ENCODE results near the gene UBE2E2.
"Not testable (repeated sequence)": the region's sequence is repeated elsewhere in the genome, so short reads cannot be mapped to it uniquely, and the experiment has no call there.

UBE2E2 gene

DNA sequence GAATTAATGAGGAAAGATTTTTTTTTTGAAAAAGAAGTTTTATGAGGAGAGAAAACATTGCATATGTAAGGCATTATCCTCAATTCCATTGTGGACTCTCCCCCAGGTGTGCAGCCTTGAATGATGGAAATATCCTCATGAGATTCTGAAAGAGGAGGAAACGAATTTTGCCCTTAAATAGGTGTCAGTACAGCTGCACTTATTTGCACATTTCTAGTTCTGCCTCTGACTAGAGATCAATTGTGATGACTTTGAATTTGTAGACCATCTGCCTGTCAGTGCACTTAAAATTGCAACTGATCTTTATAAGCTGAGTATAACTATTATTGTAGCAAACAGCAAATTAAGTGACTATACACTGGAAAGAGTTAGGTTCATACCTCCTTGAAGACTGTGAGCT, 141.8 kb downstream of the UBE2E2 start:
- in situ Hi-C loops (cut with MboI; ENCODE audit: low pct_unique_long_range_greater_than_20kb, low sequenced_read_pairs, unreplicated experiment) = no loop called here
- DNase-seq (ENCODE audit: low spot score) = no peak
- TF ChIP-seq, protein P1, sequence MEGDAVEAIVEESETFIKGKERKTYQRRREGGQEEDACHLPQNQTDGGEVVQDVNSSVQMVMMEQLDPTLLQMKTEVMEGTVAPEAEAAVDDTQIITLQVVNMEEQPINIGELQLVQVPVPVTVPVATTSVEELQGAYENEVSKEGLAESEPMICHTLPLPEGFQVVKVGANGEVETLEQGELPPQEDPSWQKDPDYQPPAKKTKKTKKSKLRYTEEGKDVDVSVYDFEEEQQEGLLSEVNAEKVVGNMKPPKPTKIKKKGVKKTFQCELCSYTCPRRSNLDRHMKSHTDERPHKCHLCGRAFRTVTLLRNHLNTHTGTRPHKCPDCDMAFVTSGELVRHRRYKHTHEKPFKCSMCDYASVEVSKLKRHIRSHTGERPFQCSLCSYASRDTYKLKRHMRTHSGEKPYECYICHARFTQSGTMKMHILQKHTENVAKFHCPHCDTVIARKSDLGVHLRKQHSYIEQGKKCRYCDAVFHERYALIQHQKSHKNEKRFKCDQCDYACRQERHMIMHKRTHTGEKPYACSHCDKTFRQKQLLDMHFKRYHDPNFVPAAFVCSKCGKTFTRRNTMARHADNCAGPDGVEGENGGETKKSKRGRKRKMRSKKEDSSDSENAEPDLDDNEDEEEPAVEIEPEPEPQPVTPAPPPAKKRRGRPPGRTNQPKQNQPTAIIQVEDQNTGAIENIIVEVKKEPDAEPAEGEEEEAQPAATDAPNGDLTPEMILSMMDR (IDR thresholded peaks at IDR 0.05; ENCODE audit: extremely low read depth, insufficient read depth, missing control alignments) = no peak

DNA sequence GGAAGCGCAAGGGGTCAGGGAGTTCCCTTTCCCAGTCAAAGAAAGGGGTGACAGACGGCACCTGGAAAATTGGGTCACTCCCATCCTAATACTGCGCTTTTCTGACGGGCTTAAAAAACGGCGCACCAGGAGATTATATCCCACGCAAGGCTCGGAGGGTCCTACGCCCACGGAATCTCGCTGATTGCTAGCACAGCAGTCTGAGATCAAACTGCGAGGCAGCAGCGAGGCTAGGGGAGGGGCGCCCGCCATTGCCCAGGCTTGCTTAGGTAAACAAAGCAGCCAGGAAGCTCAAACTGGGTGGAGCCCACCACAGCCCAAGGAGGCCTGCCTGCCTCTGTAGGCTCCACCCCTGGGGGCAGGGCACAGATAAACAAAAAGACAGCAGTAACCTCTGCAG, 146.3 kb downstream of the UBE2E2 start:
- DNase-seq (ENCODE audit: low spot score); in situ Hi-C loops (cut with MboI; ENCODE audit: low pct_unique_long_range_greater_than_20kb, low sequenced_read_pairs, unreplicated experiment): not testable (repeated sequence)

DNA sequence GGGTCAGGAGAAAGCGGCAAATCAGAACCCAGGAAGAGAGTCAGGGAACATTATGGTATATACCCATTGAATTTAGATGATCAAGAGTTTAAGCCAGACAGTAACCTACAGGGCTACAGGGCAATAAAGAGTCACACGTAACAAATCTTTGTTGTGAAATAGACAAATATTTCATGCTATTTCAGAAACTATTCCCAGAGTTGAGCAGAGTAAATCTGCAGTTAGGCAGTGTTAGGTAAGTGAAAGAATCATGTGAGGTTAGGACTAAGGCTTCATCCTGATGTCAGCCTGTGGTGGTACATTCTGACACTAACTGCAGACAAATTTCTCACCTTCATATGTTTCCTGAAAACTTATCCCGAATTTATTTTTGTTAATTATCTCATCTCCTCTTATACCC, 153.0 kb downstream of the UBE2E2 start:
- in situ Hi-C loops (cut with MboI; ENCODE audit: low pct_unique_long_range_greater_than_20kb, low sequenced_read_pairs, unreplicated experiment) = no loop called here
- no peak for DNase-seq (ENCODE audit: low spot score)
- TF ChIP-seq, protein P1 (IDR thresholded peaks at IDR 0.05; ENCODE audit: extremely low read depth, insufficient read depth, missing control alignments) = no peak

DNA sequence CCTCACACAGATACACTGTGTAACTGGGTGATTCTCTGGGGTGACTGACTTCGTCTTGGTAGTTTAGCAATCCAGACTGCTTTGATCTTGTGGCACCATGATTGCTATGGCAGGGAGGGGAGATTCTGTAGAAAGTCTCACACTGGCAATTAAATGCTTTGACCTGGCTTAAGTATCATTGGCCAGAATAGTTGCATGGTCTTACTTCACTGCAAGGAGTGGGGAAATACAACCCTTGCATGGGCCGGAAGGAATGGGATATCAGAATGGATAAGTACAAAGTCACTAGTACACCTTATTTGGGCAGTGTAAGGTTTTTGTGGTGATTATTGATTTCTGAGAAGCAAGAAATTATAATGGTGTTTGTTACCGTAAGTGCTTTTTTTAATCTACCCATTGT, 153.8 kb downstream of the UBE2E2 start:
- DNase-seq (ENCODE audit: low spot score) = no peak
- TF ChIP-seq, protein P1 (IDR thresholded peaks at IDR 0.05; ENCODE audit: extremely low read depth, insufficient read depth, missing control alignments) = no peak
- in situ Hi-C loops (cut with MboI; ENCODE audit: low pct_unique_long_range_greater_than_20kb, low sequenced_read_pairs, unreplicated experiment) = no loop called here

DNA sequence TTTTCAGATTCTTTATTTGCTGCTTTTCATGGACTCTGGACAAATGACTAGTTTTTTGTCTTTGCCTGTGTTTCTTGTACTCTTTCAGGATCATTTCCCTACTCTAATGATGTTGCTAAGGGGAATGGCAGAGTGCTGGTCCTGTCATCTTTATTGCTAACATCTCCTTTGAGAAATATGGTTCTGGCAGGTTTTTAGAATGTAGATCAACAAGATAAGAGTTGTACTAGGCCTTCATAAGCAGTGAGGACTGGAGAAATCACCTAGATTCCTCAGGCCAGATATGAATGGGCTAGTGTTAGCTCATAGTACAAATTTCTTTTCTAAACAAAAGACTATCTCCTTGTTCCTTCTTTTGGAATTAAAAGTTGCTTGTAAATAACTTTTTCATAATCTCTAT, 156.0 kb downstream of the UBE2E2 start:
- in situ Hi-C loops (cut with MboI; ENCODE audit: low pct_unique_long_range_greater_than_20kb, low sequenced_read_pairs, unreplicated experiment) = no loop called here
- no peak for DNase-seq (ENCODE audit: low spot score)
- TF ChIP-seq, protein P1 (IDR thresholded peaks at IDR 0.05; ENCODE audit: extremely low read depth, insufficient read depth, missing control alignments) = no peak

DNA sequence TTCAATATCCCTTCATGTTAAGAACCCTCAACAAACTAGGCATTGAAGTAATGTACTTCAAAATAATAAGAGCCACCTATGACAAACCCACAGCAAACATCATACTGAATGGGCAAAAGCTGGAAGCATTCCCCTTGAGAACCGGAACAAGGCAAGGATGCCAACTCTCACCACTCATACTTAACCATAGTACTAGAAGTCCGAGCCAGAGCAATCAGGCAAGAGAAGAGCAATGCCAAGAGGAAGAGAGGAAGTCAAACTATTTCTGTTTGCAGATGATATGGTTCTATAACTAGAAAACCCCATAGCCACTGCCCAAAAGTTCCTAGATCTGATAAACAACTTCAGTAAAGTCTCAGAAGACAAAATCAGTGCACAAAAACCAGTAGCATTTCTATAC, 161.9 kb downstream of the UBE2E2 start:
- no peak for DNase-seq (ENCODE audit: low spot score)
- TF ChIP-seq, protein P1 (IDR thresholded peaks at IDR 0.05; ENCODE audit: extremely low read depth, insufficient read depth, missing control alignments) = no peak
- in situ Hi-C loops (cut with MboI; ENCODE audit: low pct_unique_long_range_greater_than_20kb, low sequenced_read_pairs, unreplicated experiment) = no loop called here

DNA sequence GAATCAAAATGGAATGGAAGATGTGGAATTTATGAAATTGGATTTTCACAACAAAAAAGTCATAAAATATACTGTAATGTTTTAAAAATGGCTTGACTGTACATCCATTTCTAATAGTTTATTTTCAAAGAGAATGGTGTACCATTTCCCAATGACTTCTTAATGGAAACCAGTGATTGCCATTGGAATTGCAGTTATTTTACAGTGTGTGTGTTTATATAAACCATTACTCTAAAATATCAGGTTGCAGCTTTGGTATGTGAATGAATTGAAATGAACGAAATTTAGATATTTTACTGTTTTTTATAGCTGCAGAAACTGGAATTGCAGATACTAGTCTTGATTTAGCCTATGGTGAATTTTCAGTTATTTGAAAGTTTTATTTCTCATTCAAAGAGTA, 165.6 kb downstream of the UBE2E2 start:
- TF ChIP-seq, protein P1 (IDR thresholded peaks at IDR 0.05; ENCODE audit: extremely low read depth, insufficient read depth, missing control alignments) = no peak
- no peak for DNase-seq (ENCODE audit: low spot score)
- in situ Hi-C loops (cut with MboI; ENCODE audit: low pct_unique_long_range_greater_than_20kb, low sequenced_read_pairs, unreplicated experiment) = no loop called here
